ENCODE measurements around the gene GTF2A1L. TPM values are rescaled to one million over a fixed set of nuclear protein-coding genes. Genes with fewer than 3 reads are reported as not detected.

GTF2A1L gene
- total RNA-seq, 1 donor from 2014 or later: 3.7 TPM

DNA sequence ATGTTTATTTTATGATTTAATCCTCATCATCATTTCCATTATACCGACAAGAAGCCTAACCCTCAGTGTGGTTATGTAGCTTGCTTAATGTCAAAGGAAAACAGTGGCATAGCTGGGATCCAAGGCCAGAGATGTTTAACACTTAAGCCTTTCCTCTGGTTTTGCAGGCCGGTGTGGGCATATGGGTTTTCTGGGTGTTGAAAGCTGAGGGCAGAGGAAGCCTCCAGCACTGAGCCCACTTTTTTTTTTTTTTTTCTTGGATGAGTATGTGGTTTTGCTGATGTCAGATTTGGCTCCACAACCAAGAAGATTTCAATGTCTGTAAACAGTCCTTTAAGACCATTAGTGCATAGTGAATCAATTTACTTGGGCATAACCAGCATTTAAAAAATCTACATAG is 96.6 kb downstream of the GTF2A1L start:
- no peak overlapping the region for H3K9ac ChIP-seq
- Mint-ChIP-seq H3K27me3 (ENCODE audit: insufficient read depth, low read depth) (no peaks in the 10 kb centered on the region), H3K27ac (no peak overlapping the region), H3K9me3 (no peaks in the 10 kb centered on the region), H3K4me3 (no peak overlapping the region), H3K4me1 (peaks cover 32% of the 10 kb centered on the region), H3K36me3 (no peaks in the 10 kb centered on the region)
- H3K9me3 ChIP-seq (ENCODE audit: low read depth): no peaks in the 10 kb centered on the region
- H3F3A ChIP-seq (ENCODE audit: low read depth): peaks cover 11% of the 10 kb centered on the region
- no peak overlapping the region for H2AFZ ChIP-seq (replicated peaks)
- H3K27me3 ChIP-seq: no peaks in the 10 kb centered on the region
- no peak overlapping the region for H3K27ac ChIP-seq
- peaks cover 23% of the 10 kb centered on the region for H3K4me1 ChIP-seq
- no peak overlapping the region for H3K4me3 ChIP-seq
- H3K79me2 ChIP-seq (ENCODE audit: low read depth): no peaks in the 10 kb centered on the region
- DNase-seq (ENCODE audit: low spot score): no peak
- H3K4me2 ChIP-seq: no peak overlapping the region
- no peaks in the 10 kb centered on the region for H3K36me3 ChIP-seq
- TF ChIP-seq CTCF (IDR thresholded peaks at IDR 0.05) (no peak), EZH2 (IDR thresholded peaks at IDR 0.05) (no peak), EZH2phosphoT487 (IDR thresholded peaks at IDR 0.05) (no peak)
- H4K20me1 ChIP-seq (ENCODE audit: low read depth): no peaks in the 10 kb centered on the region

- no peaks in the 10 kb centered on the region for H3K36me3 ChIP-seq
- no peak overlapping the region for H3K27ac ChIP-seq
- Mint-ChIP-seq H3K27me3 (ENCODE audit: insufficient read depth, low read depth) (no peaks in the 10 kb centered on the region), H3K4me3 (no peak overlapping the region), H3K36me3 (no peaks in the 10 kb centered on the region), H3K9me3 (no peaks in the 10 kb centered on the region), H3K4me1 (peaks cover 39% of the 10 kb centered on the region), H3K27ac (no peak overlapping the region)
- no peaks in the 10 kb centered on the region for H3K27me3 ChIP-seq
- H3F3A ChIP-seq (ENCODE audit: low read depth): peaks cover 21% of the 10 kb centered on the region
- DNase-seq (ENCODE audit: low spot score): no peak
- H3K9me3 ChIP-seq (ENCODE audit: low read depth): no peaks in the 10 kb centered on the region
- H4K20me1 ChIP-seq (ENCODE audit: low read depth): no peaks in the 10 kb centered on the region
- no peak overlapping the region for H2AFZ ChIP-seq (replicated peaks)
- no peak overlapping the region for H3K9ac ChIP-seq
- H3K79me2 ChIP-seq (ENCODE audit: low read depth): no peaks in the 10 kb centered on the region
- TF ChIP-seq EZH2phosphoT487 (IDR thresholded peaks at IDR 0.05) (no peak), CTCF (IDR thresholded peaks at IDR 0.05) (no peak), EZH2 (IDR thresholded peaks at IDR 0.05) (no peak)
- no peak overlapping the region for H3K4me3 ChIP-seq
- H3K4me2 ChIP-seq: no peak overlapping the region
- peaks cover 32% of the 10 kb centered on the region for H3K4me1 ChIP-seq
These were observed 97.6 kb downstream of the GTF2A1L start for GRCh38 chr2:48715042-48715899.

- Histone ChIP-seq H2AFZ (replicated peaks) (peak overlapping the region; percentile 52), H3K4me1 (peaks cover 35% of the 10 kb centered on the region), H3K27ac (no peak overlapping the region), H3K9ac (no peak overlapping the region), H3K79me2 (ENCODE audit: low read depth) (no peaks in the 10 kb centered on the region), H3K36me3 (no peaks in the 10 kb centered on the region), H3K9me3 (ENCODE audit: low read depth) (no peaks in the 10 kb centered on the region), H3K4me2 (no peak overlapping the region), H3F3A (ENCODE audit: low read depth) (peaks cover 22% of the 10 kb centered on the region), H3K4me3 (no peak overlapping the region), H3K27me3 (no peaks in the 10 kb centered on the region), H4K20me1 (ENCODE audit: low read depth) (no peaks in the 10 kb centered on the region)
- Mint-ChIP-seq H3K9me3 (no peaks in the 10 kb centered on the region), H3K36me3 (no peaks in the 10 kb centered on the region), H3K4me1 (peaks cover 42% of the 10 kb centered on the region), H3K4me3 (no peak overlapping the region), H3K27me3 (ENCODE audit: insufficient read depth, low read depth) (no peaks in the 10 kb centered on the region), H3K27ac (no peak overlapping the region)
- DNase-seq (ENCODE audit: low spot score): no peak
- TF ChIP-seq EZH2phosphoT487 (IDR thresholded peaks at IDR 0.05): no peak
- TF ChIP-seq EZH2 (IDR thresholded peaks at IDR 0.05): no peak
- TF ChIP-seq CTCF (IDR thresholded peaks at IDR 0.05): no peak
These were observed 98.3 kb downstream of the GTF2A1L start for GRCh38 chr2:48715956-48716355.
